ENCODE measurements around the gene DHRS7B. TPM values are rescaled to one million over a fixed set of nuclear protein-coding genes. Genes with fewer than 3 reads are reported as not detected.
"Not testable (repeated sequence)": the region's sequence is repeated elsewhere in the genome, so short reads cannot be mapped to it uniquely, and the experiment has no call there.

The DHRS7B gene
- total RNA-seq, 1 donor from 2014 or later = 21.6 TPM

GRCh38 chr17:21119919-21120249 is 6.9 kb upstream of the DHRS7B start:
- Histone ChIP-seq H3K79me2 (ENCODE audit: low read depth) (no peaks in the 10 kb centered on the region), H3K9ac (no peak overlapping the region), H3K4me3 (no peak overlapping the region), H3K27me3 (no peaks in the 10 kb centered on the region), H3K9me3 (ENCODE audit: low read depth) (no peaks in the 10 kb centered on the region), H4K20me1 (ENCODE audit: low read depth) (no peaks in the 10 kb centered on the region), H3K27ac (no peak overlapping the region), H3K36me3 (no peaks in the 10 kb centered on the region), H3K4me2 (peak overlapping the region; percentile 12), H3K4me1 (no peaks in the 10 kb centered on the region), H3F3A (ENCODE audit: low read depth) (no peaks in the 10 kb centered on the region), H2AFZ (replicated peaks) (no peak overlapping the region)
- no peaks in the 10 kb centered on the region for H3K27me3 Mint-ChIP-seq (ENCODE audit: insufficient read depth, low read depth)
- H3K27ac Mint-ChIP-seq = no peak overlapping the region
- no peaks in the 10 kb centered on the region for H3K36me3 Mint-ChIP-seq
- no peak for DNase-seq (ENCODE audit: low spot score)
- no peaks in the 10 kb centered on the region for H3K9me3 Mint-ChIP-seq
- TF ChIP-seq EZH2 (IDR thresholded peaks at IDR 0.05) = no peak
- peaks cover 7% of the 10 kb centered on the region for H3K4me1 Mint-ChIP-seq
- H3K4me3 Mint-ChIP-seq = no peak overlapping the region

- no peaks in the 10 kb centered on the region for H3K36me3 ChIP-seq
- no peak overlapping the region for H3K27ac Mint-ChIP-seq
These were observed 2.7 kb upstream of the DHRS7B start for GRCh38 chr17:21124086-21124485.

GRCh38 chr17:21124517-21124916 is 2.2 kb upstream of the DHRS7B start:
- H2AFZ ChIP-seq (replicated peaks); H3K4me3 ChIP-seq; H3K4me3 Mint-ChIP-seq; H3K27me3 ChIP-seq; H3F3A ChIP-seq (ENCODE audit: low read depth); H3K36me3 Mint-ChIP-seq; H3K27me3 Mint-ChIP-seq (ENCODE audit: insufficient read depth, low read depth); H3K27ac ChIP-seq; H3K9me3 Mint-ChIP-seq; DNase-seq (ENCODE audit: low spot score); H4K20me1 ChIP-seq (ENCODE audit: low read depth); H3K4me1 ChIP-seq; H3K9me3 ChIP-seq (ENCODE audit: low read depth); H3K27ac Mint-ChIP-seq; H3K4me2 ChIP-seq; H3K9ac ChIP-seq; H3K36me3 ChIP-seq: not testable (repeated sequence)
- H3K79me2 ChIP-seq (ENCODE audit: low read depth) = peaks cover 27% of the 10 kb centered on the region
- peaks cover 22% of the 10 kb centered on the region for H3K4me1 Mint-ChIP-seq

More at GRCh38 chr17:21124086-21124485, 2.7 kb upstream of the DHRS7B start:
- DNase-seq (ENCODE audit: low spot score) = no peak
- no peak overlapping the region for H3K4me3 Mint-ChIP-seq
- Histone ChIP-seq H3K27me3 (no peaks in the 10 kb centered on the region), H3K79me2 (ENCODE audit: low read depth) (peaks cover 23% of the 10 kb centered on the region), H4K20me1 (ENCODE audit: low read depth) (no peaks in the 10 kb centered on the region), H3K9me3 (ENCODE audit: low read depth) (no peaks in the 10 kb centered on the region), H3K4me1 (peaks cover 8% of the 10 kb centered on the region), H3K9ac (no peak overlapping the region), H3K4me2 (no peak overlapping the region), H2AFZ (replicated peaks) (no peak overlapping the region), H3F3A (ENCODE audit: low read depth) (no peaks in the 10 kb centered on the region), H3K27ac (no peak overlapping the region), H3K4me3 (no peak overlapping the region)
- TF ChIP-seq EZH2phosphoT487 (IDR thresholded peaks at IDR 0.05) (no peak), EZH2 (IDR thresholded peaks at IDR 0.05) (no peak)
- TF ChIP-seq, protein P1, sequence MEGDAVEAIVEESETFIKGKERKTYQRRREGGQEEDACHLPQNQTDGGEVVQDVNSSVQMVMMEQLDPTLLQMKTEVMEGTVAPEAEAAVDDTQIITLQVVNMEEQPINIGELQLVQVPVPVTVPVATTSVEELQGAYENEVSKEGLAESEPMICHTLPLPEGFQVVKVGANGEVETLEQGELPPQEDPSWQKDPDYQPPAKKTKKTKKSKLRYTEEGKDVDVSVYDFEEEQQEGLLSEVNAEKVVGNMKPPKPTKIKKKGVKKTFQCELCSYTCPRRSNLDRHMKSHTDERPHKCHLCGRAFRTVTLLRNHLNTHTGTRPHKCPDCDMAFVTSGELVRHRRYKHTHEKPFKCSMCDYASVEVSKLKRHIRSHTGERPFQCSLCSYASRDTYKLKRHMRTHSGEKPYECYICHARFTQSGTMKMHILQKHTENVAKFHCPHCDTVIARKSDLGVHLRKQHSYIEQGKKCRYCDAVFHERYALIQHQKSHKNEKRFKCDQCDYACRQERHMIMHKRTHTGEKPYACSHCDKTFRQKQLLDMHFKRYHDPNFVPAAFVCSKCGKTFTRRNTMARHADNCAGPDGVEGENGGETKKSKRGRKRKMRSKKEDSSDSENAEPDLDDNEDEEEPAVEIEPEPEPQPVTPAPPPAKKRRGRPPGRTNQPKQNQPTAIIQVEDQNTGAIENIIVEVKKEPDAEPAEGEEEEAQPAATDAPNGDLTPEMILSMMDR (IDR thresholded peaks at IDR 0.05) = no peak
- H3K27me3 Mint-ChIP-seq (ENCODE audit: insufficient read depth, low read depth) = peaks cover 5% of the 10 kb centered on the region
- peaks cover under 1% of the 10 kb centered on the region for H3K36me3 Mint-ChIP-seq
- H3K4me1 Mint-ChIP-seq = peaks cover 23% of the 10 kb centered on the region
- H3K9me3 Mint-ChIP-seq = no peaks in the 10 kb centered on the region

- H3K4me1 ChIP-seq = peaks cover 8% of the 10 kb centered on the region
- peak overlapping the region; percentile 87 for H3K4me2 ChIP-seq
These were observed 902 bp upstream of the DHRS7B start for GRCh38 chr17:21125862-21126261.

More at GRCh38 chr17:21125862-21126261, 902 bp upstream of the DHRS7B start:
- Mint-ChIP-seq H3K27me3 (ENCODE audit: insufficient read depth, low read depth) (peaks cover 5% of the 10 kb centered on the region), H3K9me3 (no peaks in the 10 kb centered on the region), H3K27ac (no peak overlapping the region), H3K4me3 (peak overlapping the region; percentile 97), H3K4me1 (peaks cover 16% of the 10 kb centered on the region), H3K36me3 (peaks cover 1% of the 10 kb centered on the region)
- H3K9me3 ChIP-seq (ENCODE audit: low read depth) = no peaks in the 10 kb centered on the region
- no peak overlapping the region for H2AFZ ChIP-seq (replicated peaks)
- H4K20me1 ChIP-seq (ENCODE audit: low read depth) = no peaks in the 10 kb centered on the region
- H3K27me3 ChIP-seq = no peaks in the 10 kb centered on the region
- peak overlapping the region; percentile 69 for H3K4me3 ChIP-seq
- no peak overlapping the region for H3K27ac ChIP-seq
- TF ChIP-seq EZH2 (IDR thresholded peaks at IDR 0.05) (no peak), EZH2phosphoT487 (IDR thresholded peaks at IDR 0.05) (no peak)
- TF ChIP-seq, protein P1 (IDR thresholded peaks at IDR 0.05) = no peak
- H3K79me2 ChIP-seq (ENCODE audit: low read depth) = peaks cover 41% of the 10 kb centered on the region
- no peak overlapping the region for H3K9ac ChIP-seq
- no peaks in the 10 kb centered on the region for H3K36me3 ChIP-seq
- no peaks in the 10 kb centered on the region for H3F3A ChIP-seq (ENCODE audit: low read depth)
- no peak for DNase-seq (ENCODE audit: low spot score)

Measured in neural progenitor cell (in vitro differentiated cells).